ENCODE measurements around the gene TPK1. TPM values are rescaled to one million over a fixed set of nuclear protein-coding genes. Genes with fewer than 3 reads are reported as not detected.

Gene TPK1
- total RNA-seq = 5.7 TPM
- long read RNA-seq, partial matches to known transcripts = 0 of 4 reads
- long read RNA-seq, other reads (novel, unspliced or antisense) = 3 of 4 reads

DNA sequence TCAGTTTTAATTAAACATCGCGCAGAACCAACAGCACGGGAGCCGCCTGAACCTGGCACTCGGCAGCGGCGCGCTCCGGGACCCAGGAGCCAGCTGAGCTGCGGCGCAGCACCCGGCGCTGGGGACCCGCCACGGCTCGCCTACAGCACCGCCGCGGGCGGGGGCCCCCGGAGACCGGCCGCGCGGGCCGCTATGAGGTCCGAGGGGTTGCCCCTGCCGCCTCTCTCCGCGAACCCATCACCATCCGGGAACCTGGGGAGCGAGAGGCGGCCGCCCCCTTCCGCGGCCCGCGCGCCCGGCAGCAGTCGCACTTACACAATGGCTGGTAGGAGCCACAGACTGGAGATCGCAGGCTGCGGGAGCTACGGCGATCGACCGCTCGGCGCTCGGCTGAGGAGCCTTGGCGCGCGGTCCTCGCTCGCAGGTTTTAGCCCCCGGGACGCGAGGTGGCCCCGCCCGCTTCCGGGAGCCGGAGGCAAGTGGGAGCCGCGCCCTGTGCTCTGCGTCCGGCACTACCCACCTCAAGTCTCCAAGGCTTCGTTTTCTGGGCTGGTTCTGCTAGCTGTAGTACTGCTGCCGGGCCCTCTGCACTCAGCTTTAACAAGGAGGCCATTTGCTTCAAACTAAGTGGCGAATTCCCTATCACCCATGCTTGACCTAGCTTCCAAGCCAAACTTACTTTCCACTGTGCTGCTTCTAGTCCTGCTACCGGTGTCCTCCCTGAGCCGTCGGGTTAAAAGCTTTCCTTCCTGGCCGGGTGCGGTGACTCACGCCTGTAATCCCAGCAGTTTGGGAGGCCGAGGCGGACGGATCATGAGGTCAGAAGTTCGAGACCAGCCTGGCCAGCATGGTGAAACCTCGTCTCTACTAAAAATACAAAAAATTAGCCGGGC, at the start of gene TPK1:
TSS of gene TPK1 (minus strand) at position 402 of the 893 bp plus-strand sequence. CDS start 451 bp downstream, outside the sequence.
- intact Hi-C loops (cut with DNase I) = loop anchor here (10.0 kb wide), 1 partner anchor 101 kb away; no protein-coding TSS in a partner anchor
- peak; percentile 96 for DNase-seq (ENCODE audit: low spot score)

DNA sequence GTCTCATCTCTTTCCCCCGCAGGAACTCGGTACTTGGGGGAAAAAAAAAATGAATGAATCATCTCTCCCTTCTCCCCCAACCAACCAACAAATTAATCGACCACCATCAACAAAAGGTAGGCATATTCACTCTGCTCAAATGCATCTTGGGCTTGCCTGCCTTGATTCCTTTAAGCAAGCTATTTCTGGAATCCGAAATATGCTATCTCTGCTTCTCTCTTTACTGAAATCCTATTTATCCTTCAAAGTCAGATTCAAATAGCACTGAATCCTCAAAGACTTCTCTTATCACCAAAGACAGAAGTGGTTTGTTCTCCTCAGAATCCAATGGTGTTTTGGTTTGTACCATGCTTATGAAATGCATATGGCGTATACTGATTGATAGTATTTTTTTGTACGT, 49.6 kb upstream of the TPK1 start:
- intact Hi-C loops (cut with DNase I) = no loop called here
- DNase-seq (ENCODE audit: low spot score) = no peak

- intact Hi-C loops (cut with DNase I) = no loop called here
- DNase-seq (ENCODE audit: low spot score) = no peak
Observed at GRCh38 chr7:144884896-144885295, 49.0 kb upstream of the TPK1 start.

DNA sequence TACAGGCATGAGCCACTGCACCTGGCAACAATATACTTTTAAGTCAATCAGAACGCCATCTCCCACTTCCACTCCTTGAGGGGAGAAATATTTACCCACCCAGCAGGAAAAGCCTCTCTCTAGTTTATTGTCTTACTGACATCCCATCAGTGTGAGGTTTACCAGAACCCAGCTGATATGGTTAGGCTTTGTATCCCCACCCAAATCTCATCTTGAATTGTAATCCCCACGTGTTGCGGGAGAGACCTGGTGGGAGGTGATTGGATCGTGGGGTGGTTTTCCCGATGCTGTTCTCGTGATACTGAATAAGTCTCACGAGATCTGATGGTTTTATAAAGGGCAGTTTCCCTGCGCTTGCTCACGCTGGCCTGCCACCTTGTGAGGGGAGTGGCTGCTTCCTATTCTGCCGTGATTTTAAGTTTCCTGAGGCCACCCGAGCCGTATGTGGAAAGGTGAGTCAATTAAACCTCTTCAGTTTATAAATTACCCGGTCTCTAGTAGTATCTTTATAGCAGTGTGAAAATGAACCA, 37.5 kb upstream of the TPK1 start:
- intact Hi-C loops (cut with DNase I) = no loop called here
- DNase-seq (ENCODE audit: low spot score) = no peak

- intact Hi-C loops (cut with DNase I) = no loop called here
- DNase-seq (ENCODE audit: low spot score) = no peak
Observed at GRCh38 chr7:144869082-144869481, 33.2 kb upstream of the TPK1 start.

GRCh38 chr7:144866189-144866588, 30.3 kb upstream of the TPK1 start:
- DNase-seq (ENCODE audit: low spot score) = no peak
- intact Hi-C loops (cut with DNase I) = no loop called here

DNA sequence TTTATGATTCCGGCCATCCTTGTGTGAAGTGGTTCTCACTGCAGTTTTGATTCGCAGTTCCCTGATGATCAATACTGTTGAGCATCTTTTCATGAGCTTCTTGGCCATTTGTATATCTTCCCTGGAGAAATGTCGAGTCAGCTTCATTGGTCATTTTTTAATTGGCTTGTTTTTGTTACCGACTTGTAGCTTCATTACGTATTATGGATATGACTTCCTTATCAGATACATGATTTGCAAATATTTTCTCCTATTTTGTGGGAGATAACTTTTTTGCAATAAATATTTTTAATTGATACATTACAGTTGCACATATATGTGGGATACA, 27.4 kb upstream of the TPK1 start:
- no peak for DNase-seq (ENCODE audit: low spot score)
- intact Hi-C loops (cut with DNase I) = no loop called here

GRCh38 chr7:144862612-144863319, 26.9 kb upstream of the TPK1 start:
- no peak for DNase-seq (ENCODE audit: low spot score)
- intact Hi-C loops (cut with DNase I) = no loop called here

DNA sequence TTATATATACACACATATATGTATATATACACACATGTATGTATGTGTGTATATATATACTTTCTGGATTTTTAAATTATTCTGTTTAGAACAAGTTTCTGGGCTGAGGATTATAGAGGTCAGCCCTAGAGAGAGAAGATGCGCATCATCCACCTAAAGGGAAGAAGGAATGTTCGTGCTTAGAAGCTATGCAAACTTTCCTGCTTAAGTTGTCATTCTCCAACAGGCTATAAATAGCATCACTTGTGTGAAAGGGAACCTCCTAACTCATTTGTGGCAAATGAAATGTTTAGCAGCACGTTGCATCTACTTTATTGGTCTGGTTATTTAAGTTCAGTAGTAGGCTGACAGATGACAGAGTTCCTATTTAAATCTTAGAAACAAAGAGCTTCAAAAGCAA, 23.9 kb upstream of the TPK1 start:
- intact Hi-C loops (cut with DNase I) = no loop called here
- no peak for DNase-seq (ENCODE audit: low spot score)

DNA sequence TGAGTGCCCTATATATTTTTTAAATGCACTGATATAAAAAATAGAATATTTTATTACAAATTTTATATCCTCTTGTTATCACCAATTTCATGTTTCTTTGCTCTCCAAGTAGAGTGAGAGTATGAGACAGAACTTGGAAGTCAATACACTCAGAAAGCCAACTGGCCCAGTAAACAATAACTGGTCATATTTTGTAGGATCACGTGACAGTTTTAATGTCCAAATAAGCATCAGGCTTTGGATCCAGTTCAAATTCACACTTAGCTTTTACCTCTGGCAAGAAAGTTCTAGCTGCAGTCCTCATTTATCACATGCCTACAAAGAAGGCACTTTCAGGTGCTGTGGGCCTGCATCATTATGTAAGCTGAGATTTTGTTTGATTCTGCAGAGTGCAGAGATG, 21.6 kb upstream of the TPK1 start:
- no peak for DNase-seq (ENCODE audit: low spot score)
- intact Hi-C loops (cut with DNase I) = no loop called here

DNA sequence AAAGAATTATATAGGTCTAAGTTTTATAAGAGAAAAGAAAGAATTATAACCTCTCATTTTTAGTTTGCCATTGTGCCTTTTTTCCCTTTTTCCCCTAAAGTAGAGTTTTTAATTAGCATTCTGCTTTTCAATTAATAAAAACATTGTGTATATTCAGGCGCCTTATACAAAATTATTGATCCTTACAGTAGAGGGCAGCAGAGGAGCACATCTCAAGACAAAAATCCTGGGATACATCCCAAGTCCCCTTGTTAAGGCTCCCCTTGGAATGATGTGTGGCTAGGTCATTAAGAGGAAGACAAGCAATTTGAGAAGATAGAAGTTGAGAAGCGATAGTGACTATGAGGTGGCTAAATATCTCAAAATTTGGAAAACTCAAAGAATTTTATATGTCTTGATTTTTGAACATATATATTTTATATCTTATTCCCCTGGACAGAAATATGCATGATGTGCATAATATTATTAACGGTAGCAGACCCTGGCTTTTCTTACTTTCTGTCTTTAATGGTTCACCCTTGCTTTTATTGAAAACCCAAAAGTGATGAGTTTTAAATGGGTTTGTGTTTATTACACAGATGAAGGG, 19.1 kb upstream of the TPK1 start:
- DNase-seq (ENCODE audit: low spot score) = no peak
- intact Hi-C loops (cut with DNase I) = no loop called here

DNA sequence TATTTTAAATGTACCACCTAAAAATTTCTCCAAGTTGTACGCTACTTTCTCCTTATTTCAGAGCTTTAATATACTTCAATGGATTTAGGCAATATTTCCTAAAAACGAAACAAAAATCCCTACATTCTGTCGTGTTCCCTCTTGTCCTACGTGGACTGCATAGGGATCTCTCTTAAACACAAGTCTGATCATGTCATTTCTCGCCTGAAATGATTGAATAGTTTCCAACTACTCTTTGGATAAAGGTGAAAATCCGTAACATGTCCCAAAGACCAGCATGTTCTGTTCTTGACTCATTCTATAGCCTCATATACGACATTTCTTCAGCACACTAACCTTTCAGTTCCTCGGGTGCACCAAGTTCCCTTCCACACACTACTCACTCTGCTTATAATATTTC, 17.7 kb upstream of the TPK1 start:
- intact Hi-C loops (cut with DNase I) = no loop called here
- DNase-seq (ENCODE audit: low spot score) = no peak

DNA sequence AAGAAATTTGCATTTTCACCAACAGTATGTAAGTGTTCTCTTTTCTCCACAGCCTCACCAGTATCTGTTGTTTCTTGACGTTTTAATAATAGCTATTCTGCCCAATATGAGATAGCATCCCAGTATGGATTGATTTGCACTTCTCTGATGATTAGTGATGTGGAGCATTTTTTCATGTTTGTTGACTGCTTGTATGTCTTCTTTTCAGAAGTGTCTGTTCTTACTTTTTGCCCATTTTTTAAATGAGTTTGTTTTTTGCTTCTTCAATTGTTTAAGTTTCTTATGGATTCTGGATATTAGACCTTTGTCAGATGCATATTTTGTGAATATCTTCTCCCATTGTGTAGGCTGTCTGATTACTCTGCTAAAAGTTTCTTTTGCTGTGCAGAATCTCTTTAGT, 12.2 kb upstream of the TPK1 start:
- DNase-seq (ENCODE audit: low spot score) = no peak
- intact Hi-C loops (cut with DNase I) = no loop called here

DNA sequence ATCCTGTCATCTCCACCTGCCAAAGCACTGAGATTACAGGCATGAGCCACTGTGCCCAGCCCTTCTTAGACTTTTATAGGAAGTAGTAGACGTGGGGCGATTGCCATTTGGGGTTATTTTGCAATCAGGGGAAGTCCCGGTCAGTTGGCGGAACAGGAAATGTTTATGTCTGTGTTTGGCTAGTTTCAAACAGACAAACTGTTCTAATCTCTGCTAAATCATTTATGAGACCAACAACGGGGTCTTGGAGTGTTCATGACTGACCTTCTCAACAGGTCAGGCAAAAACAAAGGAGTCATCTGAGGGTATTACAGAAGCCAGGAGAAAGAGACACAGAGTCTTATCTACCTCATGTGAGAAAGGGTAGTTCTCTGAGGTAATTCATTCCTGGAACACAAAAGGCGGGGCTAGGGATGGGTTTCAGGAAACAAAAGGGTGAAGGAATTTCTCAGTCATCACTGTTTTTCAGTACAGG, 6.6 kb upstream of the TPK1 start:
- peak; percentile 84 for DNase-seq (ENCODE audit: low spot score)
- intact Hi-C loops (cut with DNase I) = no loop called here

DNA sequence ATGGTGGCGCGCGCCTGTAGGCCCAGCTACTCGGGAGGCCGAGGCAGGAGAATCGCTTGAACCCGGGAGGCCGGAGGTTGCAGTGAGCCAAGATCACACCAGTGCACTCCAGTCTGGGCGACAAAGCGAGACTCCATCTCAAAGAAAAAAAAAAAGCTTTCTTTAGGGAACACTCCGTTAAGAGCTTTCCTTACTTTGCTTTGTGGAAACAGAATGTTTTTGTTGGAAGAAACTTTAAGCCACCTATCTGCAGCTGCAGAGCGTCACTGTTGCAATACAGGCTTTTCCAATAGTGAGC, 641 bp upstream of the TPK1 start:
- intact Hi-C loops (cut with DNase I) = loop anchor here (10.0 kb wide), 1 partner anchor 102 kb away; no protein-coding TSS in a partner anchor
- DNase-seq (ENCODE audit: low spot score) = no peak

- intact Hi-C loops (cut with DNase I) = loop anchor here (10.0 kb wide), 1 partner anchor 100 kb away; no protein-coding TSS in a partner anchor
Observed at GRCh38 chr7:144835155-144835611, 670 bp downstream of the TPK1 start.

DNA sequence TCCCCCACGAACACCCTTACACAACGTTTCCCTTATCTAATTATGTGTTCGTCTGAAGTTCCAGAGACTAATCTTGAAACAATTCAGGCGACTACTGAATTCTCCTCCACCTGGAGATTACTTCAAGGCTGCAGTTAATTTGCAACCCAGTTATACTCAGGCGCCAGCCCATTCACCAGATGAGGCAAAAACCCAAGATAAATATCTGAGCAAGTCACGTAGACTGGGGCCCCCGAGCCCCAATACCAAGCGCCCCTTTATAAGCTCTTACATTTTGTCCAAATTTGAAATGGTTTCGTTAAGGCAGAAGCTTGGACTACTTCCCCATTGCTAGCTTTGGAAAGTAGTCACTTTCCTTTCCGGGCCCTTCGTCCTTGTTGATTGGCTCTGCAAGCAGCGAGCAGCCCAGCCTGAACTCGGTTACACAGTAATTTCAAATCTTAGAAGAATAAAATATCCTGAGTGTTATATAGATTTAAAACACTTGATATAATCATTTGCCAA, 1.2 kb downstream of the TPK1 start:
- intact Hi-C loops (cut with DNase I) = loop anchor here (10.0 kb wide), 1 partner anchor 100 kb away; no protein-coding TSS in a partner anchor
- DNase-seq (ENCODE audit: low spot score) = no peak

More at GRCh38 chr7:144835155-144835611, 670 bp downstream of the TPK1 start:
- peak; percentile 78 for DNase-seq (ENCODE audit: low spot score)

DNA sequence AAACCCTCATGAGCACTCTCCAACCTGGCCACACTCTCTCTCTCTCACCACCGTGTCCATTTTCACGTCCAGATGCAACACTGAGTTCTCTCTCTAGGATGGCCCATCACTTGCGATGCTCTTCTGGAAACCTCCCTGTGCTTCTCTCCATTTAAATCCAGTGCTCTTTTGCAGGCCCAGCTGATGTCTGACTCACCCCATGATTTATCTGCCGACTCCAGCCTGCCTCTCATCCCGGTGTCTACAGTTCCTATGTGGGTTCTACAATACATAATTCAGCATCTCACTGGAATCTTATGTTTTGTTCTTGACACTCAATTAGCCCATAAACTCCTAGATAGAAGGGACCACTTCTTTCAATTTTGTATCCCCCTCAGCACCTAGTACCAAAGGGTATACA, 5.0 kb downstream of the TPK1 start:
- no peak for DNase-seq (ENCODE audit: low spot score)
- intact Hi-C loops (cut with DNase I) = loop anchor here (10.0 kb wide), 1 partner anchor 96 kb away; no protein-coding TSS in a partner anchor

GRCh38 chr7:144830024-144830785, 5.6 kb downstream of the TPK1 start:
- intact Hi-C loops (cut with DNase I) = loop anchor here (10.0 kb wide), 1 partner anchor 95 kb away; no protein-coding TSS in a partner anchor
- no peak for DNase-seq (ENCODE audit: low spot score)
